Tibial nerve (tissue), 4 donors: Measurements from ENCODE around the gene OTUD6A. TPM values are rescaled to one million over a fixed set of nuclear protein-coding genes. Genes with fewer than 3 reads are reported as not detected.
"Not testable (repeated sequence)": the region's sequence is repeated elsewhere in the genome, so short reads cannot be mapped to it uniquely, and the experiment has no call there.

ENCODE experiments used
- DNase-seq, 2 donors: peaks; one replicate each; pipeline ENCODE4 v3.0.0-alpha.2; 2019; ENCODE audit warnings: low spot score in 2 of 2
- H3K27ac ChIP-seq, 4 donors: fragments of 200-600 bp; sonication (generic) in 3 of 4; one replicate each; pipeline ENCODE4 v1.5.1; 2017 to 2019; ENCODE audit warnings: mild to moderate bottlenecking in 1 of 4
- H3K27me3 ChIP-seq, 2 donors: fragments of 200-600 bp; sonication (generic) in 1 of 2; one replicate each; pipeline versions ENCODE4 v1.5.1 to v1.6.0; 2017 to 2019
- H3K36me3 ChIP-seq, 3 donors: fragments of 200-600 bp; sonication (generic); one replicate each; pipeline ENCODE4 v1.5.1; 2018 to 2019
- H3K4me1 ChIP-seq, 4 donors: fragments of 200-600 bp; sonication (generic) in 3 of 4; one replicate each; pipeline ENCODE4 v1.5.1; 2017 to 2019
- H3K4me3 ChIP-seq, 4 donors: fragments of 200-600 bp; sonication (generic) in 3 of 4; one replicate each; pipeline ENCODE4 v1.5.1; 2017 to 2019; ENCODE audit warnings: mild to moderate bottlenecking in 1 of 4, moderate library complexity in 1 of 4
- H3K9me3 ChIP-seq, 4 donors: fragments of 200-600 bp; sonication (generic) in 3 of 4; one replicate each; pipeline ENCODE4 v1.5.1; 2017 to 2019
- EP300 ChIP-seq, 2 donors: sonication (generic); formaldehyde crosslinking; IDR thresholded peaks; one replicate each; pipeline ENCODE4 v1.6.1; 2017; ENCODE audit warnings: antibody characterized with exemption in 2 of 2, mild to moderate bottlenecking in 1 of 2
- POLR2A ChIP-seq, 2 donors: fragments of 450-650 bp; IDR thresholded peaks; one replicate each; pipeline ENCODE4 v1.6.1; 2017; ENCODE audit warnings: antibody characterized with exemption in 2 of 2, mild to moderate bottlenecking in 2 of 2, moderate library complexity in 2 of 2
- WGBS, 2 donors: methylation state at CpG; one replicate each; pipeline ENCODE4 v1.1.5; 2018; 5-methylcytosine and 5-hydroxymethylcytosine counted together
- small RNA-seq: library from RNA; depleted of rRNA; stranded (forward); fragments of <200 nt; gene quantifications from one replicate; pipeline ENCODE3, GENCODE V24; 2016
- total RNA-seq, 4 donors: library from RNA; depleted of rRNA; stranded (reverse); fragments of >200 nt; gene quantifications; one replicate each; pipeline ENCODE4 v1.1.0, GENCODE V29; 2016
- TF ChIP-seq, protein P1 (sequence below), 5 experiments: fragments of 200-600 bp in 3 of 5; fragments of 450-650 bp in 2 of 5; sonication (generic) in 3 of 5; IDR thresholded peaks; one replicate each; pipeline ENCODE4 v1.5.1; 2016 to 2019; ENCODE audit warnings: antibody characterized with exemption in 5 of 5, mild to moderate bottlenecking in 3 of 5, moderate library complexity in 2 of 5

The OTUD6A gene
- total RNA-seq, 4 donors from 2014 or later: not detected

DNA sequence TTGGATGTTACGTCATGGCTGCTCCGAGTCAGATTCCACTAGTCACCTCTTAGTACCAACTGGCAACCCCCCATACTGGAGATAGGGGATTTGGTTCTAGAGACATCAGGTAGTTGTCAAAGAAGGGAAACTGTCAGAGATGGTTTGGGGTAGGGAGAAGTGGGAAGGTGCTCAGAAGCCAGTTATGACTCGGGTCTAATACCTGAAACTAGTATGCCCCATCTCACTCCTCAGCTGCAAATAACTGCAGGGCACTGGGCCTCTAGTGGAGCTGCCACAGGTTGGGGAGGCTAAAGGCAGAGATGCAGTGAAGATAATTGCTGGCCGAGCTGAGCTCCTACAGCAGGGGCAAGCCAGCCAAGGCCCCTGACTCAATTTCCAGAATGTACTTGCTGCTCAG lies 30.0 kb downstream of the OTUD6A start:
- H3K4me3 ChIP-seq: no peak overlapping the region
- TF ChIP-seq EP300 (IDR thresholded peaks at IDR 0.05): no peak
- WGBS, 2 donors: 85 to 100% methylated on average over 1 to 4 of the region's 4 CpGs
- H3K36me3 ChIP-seq: no peaks in the 10 kb centered on the region
- no peaks in the 10 kb centered on the region for H3K9me3 ChIP-seq
- peaks cover 0 to 5% of the 10 kb centered on the region in 2 donors for H3K27me3 ChIP-seq
- DNase-seq: no peak
- H3K4me1 ChIP-seq: peaks cover 0 to 8% (median 0%) of the 10 kb centered on the region in 4 donors
- H3K27ac ChIP-seq: no peak overlapping the region

DNA sequence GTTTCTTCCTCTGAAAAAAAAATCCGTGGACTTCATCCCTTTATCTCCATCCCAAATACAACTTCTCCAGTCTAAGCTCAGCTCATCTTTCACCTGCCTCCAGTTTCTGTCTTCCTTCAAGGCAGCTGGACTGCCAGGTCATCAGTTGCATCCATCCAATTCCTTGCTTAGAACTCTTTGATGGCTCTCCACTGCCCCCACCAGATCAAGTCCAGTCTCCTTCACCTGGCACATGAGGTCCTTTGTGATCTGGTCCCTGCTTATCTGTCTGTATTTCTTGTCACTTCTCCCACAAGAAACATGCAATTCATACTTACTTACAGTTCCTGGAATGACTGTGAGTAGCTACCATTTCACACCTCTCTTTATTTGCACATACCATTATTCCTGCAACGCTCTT lies 33.8 kb downstream of the OTUD6A start:
- no peaks in the 10 kb centered on the region for H3K36me3 ChIP-seq
- H3K9me3 ChIP-seq: no peaks in the 10 kb centered on the region
- H3K27ac ChIP-seq: no peak overlapping the region
- 50 to 73% methylated on average over 2 of the region's 2 CpGs for WGBS, 2 donors
- no peaks in the 10 kb centered on the region for H3K4me1 ChIP-seq
- H3K4me3 ChIP-seq: no peak overlapping the region
- no peak for TF ChIP-seq POLR2A (IDR thresholded peaks at IDR 0.05)
- no peak for DNase-seq
- H3K27me3 ChIP-seq: peaks cover 0 to 5% of the 10 kb centered on the region in 2 donors

DNA sequence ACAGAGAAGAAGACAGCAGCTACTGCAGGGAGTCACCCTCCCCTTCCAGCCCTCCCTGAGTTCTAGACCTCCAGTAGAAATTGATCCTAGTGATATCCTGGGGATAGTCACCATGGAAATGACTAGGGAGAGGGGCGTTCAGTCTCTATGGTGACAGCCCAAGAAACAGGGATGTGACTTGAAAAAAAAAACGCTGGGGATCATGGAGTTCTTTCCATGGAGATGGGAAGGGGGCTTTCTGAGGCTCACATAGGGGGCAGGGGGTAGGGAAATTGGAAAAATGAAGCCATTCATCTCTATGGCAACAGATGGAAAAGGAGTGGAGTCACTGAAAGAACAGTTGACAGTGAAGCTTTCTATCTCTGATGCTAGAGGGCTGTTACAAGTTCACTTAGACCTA lies 43.0 kb downstream of the OTUD6A start:
- Histone ChIP-seq H3K4me3 (no peak overlapping the region), H3K9me3 (no peaks in the 10 kb centered on the region), H3K4me1 (no peaks in the 10 kb centered on the region), H3K36me3 (no peaks in the 10 kb centered on the region), H3K27ac (no peak overlapping the region), H3K27me3 (peaks cover 0 to 4% of the 10 kb centered on the region in 2 donors)
- DNase-seq: no peak
- no peak for TF ChIP-seq POLR2A (IDR thresholded peaks at IDR 0.05)
- TF ChIP-seq, protein P1, sequence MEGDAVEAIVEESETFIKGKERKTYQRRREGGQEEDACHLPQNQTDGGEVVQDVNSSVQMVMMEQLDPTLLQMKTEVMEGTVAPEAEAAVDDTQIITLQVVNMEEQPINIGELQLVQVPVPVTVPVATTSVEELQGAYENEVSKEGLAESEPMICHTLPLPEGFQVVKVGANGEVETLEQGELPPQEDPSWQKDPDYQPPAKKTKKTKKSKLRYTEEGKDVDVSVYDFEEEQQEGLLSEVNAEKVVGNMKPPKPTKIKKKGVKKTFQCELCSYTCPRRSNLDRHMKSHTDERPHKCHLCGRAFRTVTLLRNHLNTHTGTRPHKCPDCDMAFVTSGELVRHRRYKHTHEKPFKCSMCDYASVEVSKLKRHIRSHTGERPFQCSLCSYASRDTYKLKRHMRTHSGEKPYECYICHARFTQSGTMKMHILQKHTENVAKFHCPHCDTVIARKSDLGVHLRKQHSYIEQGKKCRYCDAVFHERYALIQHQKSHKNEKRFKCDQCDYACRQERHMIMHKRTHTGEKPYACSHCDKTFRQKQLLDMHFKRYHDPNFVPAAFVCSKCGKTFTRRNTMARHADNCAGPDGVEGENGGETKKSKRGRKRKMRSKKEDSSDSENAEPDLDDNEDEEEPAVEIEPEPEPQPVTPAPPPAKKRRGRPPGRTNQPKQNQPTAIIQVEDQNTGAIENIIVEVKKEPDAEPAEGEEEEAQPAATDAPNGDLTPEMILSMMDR (IDR thresholded peaks at IDR 0.05): no peak
- no peak for TF ChIP-seq EP300 (IDR thresholded peaks at IDR 0.05)
- WGBS, 2 donors: 30 to 32% methylated on average over 2 of the region's 2 CpGs

DNA sequence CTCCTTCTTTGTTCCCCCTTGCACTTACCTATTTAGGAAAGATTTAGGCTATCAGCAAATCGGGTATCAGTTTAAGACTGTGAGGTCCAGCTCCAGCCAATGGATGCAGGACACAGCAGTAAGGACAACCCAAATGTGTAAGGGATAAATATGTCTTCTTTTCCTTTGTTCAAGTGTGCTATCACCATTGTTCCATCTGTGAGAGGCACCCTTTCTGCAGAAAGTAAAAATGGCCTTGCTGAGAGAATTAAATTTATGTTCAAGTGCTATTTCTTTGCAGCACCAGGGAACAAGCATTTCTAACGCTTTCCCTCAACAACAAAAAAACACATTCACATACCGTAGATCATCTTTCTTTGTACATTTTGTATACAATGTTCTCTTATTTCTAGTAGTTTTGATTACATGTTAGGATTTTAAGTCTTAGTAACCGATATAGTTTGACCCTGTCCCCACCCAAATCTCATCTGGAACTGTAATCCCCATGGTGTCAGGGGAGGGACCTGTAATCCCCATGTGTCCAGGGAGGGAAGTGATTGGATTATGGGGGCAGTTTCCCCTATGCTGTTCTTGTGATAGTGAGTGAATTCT lies 49.3 kb downstream of the OTUD6A start:
- H3K4me3 ChIP-seq, DNase-seq, H3K4me1 ChIP-seq, H3K27me3 ChIP-seq, H3K27ac ChIP-seq, H3K36me3 ChIP-seq: not testable (repeated sequence)
- WGBS, 2 donors: 89 to 91% methylated on average over 4 of the region's 4 CpGs
- H3K9me3 ChIP-seq: peaks cover 0 to 13% (median 4%) of the 10 kb centered on the region in 4 donors

Small RNAs within 50 kb of the gene (small RNA-seq; reads per million reads assigned to genes)
- 0.57 reads per million for gene MIR676

Other genes with a start within 250 kb of the OTUD6A start
- gene AWAT2, start 12.5 kb upstream of the OTUD6A start, total RNA-seq: not detected
- 10 to 100 TPM; 37.5 to 53.3 (median 46.8) TPM for gene IGBP1, start 71.0 kb downstream of the OTUD6A start, total RNA-seq
- gene DGAT2L6, start 115.0 kb downstream of the OTUD6A start, total RNA-seq: not detected
- not detected for gene AWAT1, start 172.2 kb downstream of the OTUD6A start, total RNA-seq
- gene P2RY4, start 197.7 kb downstream of the OTUD6A start, total RNA-seq: 1 to 10 TPM in 2 of 4 donors, under 1 TPM in 2; 0.60 to 3.9 (median 1.3) TPM
- not detected for gene ARR3, start 205.9 kb downstream of the OTUD6A start, total RNA-seq
- not detected for gene RAB41, start 219.7 kb downstream of the OTUD6A start, total RNA-seq
- gene PDZD11, start 227.5 kb downstream of the OTUD6A start, total RNA-seq: 10 to 100 TPM; 16.4 to 29.2 (median 20.2) TPM
- under 1 TPM in 1 of 4 donors, not detected in 3; 0.59 TPM for gene KIF4A, start 227.6 kb downstream of the OTUD6A start, total RNA-seq